ENCODE data around the gene FSHR.

DNA sequence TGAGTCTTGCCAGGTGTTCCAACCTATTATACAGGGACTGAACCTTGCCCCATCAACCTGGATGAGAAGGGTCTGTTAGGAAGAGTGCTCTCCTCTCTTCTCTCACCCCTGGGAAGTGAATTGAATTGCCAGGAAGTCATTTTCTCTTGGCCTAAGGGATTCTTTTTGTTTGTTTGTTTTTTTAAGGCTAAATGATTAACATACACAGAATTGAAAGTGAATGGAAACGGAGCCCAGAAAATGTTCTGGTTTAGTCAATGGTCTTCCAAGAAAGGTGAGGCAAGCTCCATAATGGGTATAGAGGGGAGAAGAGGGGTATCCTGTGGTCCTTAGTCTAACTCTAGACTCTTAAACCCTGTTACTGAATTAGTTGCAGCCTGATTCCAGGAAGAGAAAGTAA lies 189.1 kb downstream of the FSHR start:
- TF ChIP-seq POLR2AphosphoS5 (IDR thresholded peaks at IDR 0.05; ENCODE audit: low read depth): no peak
- TF ChIP-seq, protein P1, sequence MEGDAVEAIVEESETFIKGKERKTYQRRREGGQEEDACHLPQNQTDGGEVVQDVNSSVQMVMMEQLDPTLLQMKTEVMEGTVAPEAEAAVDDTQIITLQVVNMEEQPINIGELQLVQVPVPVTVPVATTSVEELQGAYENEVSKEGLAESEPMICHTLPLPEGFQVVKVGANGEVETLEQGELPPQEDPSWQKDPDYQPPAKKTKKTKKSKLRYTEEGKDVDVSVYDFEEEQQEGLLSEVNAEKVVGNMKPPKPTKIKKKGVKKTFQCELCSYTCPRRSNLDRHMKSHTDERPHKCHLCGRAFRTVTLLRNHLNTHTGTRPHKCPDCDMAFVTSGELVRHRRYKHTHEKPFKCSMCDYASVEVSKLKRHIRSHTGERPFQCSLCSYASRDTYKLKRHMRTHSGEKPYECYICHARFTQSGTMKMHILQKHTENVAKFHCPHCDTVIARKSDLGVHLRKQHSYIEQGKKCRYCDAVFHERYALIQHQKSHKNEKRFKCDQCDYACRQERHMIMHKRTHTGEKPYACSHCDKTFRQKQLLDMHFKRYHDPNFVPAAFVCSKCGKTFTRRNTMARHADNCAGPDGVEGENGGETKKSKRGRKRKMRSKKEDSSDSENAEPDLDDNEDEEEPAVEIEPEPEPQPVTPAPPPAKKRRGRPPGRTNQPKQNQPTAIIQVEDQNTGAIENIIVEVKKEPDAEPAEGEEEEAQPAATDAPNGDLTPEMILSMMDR (IDR thresholded peaks at IDR 0.05; ENCODE audit: insufficient read depth, low read length): no peak

Measured in HL-60 (cell line).